Prostate gland (tissue), 2 donors: ENCODE measurements around the gene PSMG4. TPM values are rescaled to one million over a fixed set of nuclear protein-coding genes. Genes with fewer than 3 reads are reported as not detected.
A peak's percentile ranks its signal among the peaks of the same experiment; 100 is the strongest.

Experiments
- DNase-seq: peaks from one replicate; pipeline ENCODE4 v3.0.0-alpha.2; 2019; ENCODE audit warnings: low spot score
- H3K27ac ChIP-seq, 2 donors: fragments of 200-600 bp; sonication (generic); 2 replicates each; pipeline ENCODE4 v1.5.1; 2017 to 2019
- H3K27me3 ChIP-seq: fragments of 200-600 bp; sonication (generic); replicated peaks from 2 replicates; pipeline ENCODE4 v1.5.1; 2019; ENCODE audit not compliant: insufficient read depth
- H3K36me3 ChIP-seq, 2 donors: fragments of 200-600 bp; sonication (generic); 1 replicate in 1 of 2; 2 replicates in 1 of 2; pipeline versions ENCODE4 v1.5.1 to v1.8.1; 2017 to 2019
- H3K4me1 ChIP-seq: fragments of 200-600 bp; sonication (generic); replicated peaks from 2 replicates; pipeline ENCODE4 v1.5.1; 2019
- H3K4me3 ChIP-seq, 2 donors: fragments of 200-600 bp; sonication (generic); 2 replicates each; pipeline ENCODE4 v1.5.1; 2017 to 2019
- H3K9me3 ChIP-seq: fragments of 200-600 bp; sonication (generic); 2 replicates; pipeline ENCODE4 v1.5.1; 2017
- CTCF ChIP-seq, 4 experiments: fragments of 200-600 bp in 2 of 4; fragments of 450-650 bp in 2 of 4; sonication (generic) in 2 of 4; IDR thresholded peaks; 1 replicate in 3 of 4; 2 replicates in 1 of 4; pipeline ENCODE4 v1.5.1; 2016 to 2019; ENCODE audit warnings: antibody characterized with exemption in 4 of 4, mild to moderate bottlenecking in 2 of 4, moderate library complexity in 2 of 4
- POLR2A ChIP-seq: fragments of 450-650 bp; IDR thresholded peaks from one replicate; pipeline ENCODE4 v1.6.1; 2016; ENCODE audit warnings: antibody characterized with exemption, mild to moderate bottlenecking
- POLR2AphosphoS5 ChIP-seq: sonication (generic); formaldehyde crosslinking; IDR thresholded peaks from one replicate; pipeline ENCODE4 v1.6.1; 2017; ENCODE audit warnings: antibody characterized with exemption
- WGBS: methylation state at CpG from one replicate; pipeline ENCODE4 v1.1.5; 2018; 5-methylcytosine and 5-hydroxymethylcytosine counted together
- intact Hi-C: fragments of 100-400 bp; cut with DNase I; formaldehyde crosslinking; loops from one replicate; pipeline ENCODE4 v1.14.2; 2022
- total RNA-seq, 2 donors: library from RNA; depleted of rRNA; stranded (reverse); fragments of >200 nt; gene quantifications; one replicate each; pipeline ENCODE4 v1.1.0, GENCODE V29; 2016

Gene PSMG4
- total RNA-seq, 2 donors from 2014 or later = 20.8 to 30.1 TPM

GRCh38 chr6:3284436-3284876, 25.7 kb downstream of the PSMG4 start:
- TF ChIP-seq POLR2AphosphoS5 (no peak), CTCF (IDR thresholded peaks at IDR 0.05) (no peak), POLR2A (no peak)
- Histone ChIP-seq H3K9me3 (no peaks in the 10 kb centered on the region), H3K4me1 (peaks cover 6% of the 10 kb centered on the region), H3K27me3 (no peaks in the 10 kb centered on the region), H3K36me3 (peaks cover 0 to 6% of the 10 kb centered on the region in 2 donors), H3K27ac (no peak overlapping the region), H3K4me3 (no peak overlapping the region)
- 50% methylated on average over 17 of the region's 17 CpGs for WGBS
- peak; percentile 54 for DNase-seq
- intact Hi-C loops = loop anchor here (5.0 to 10.0 kb wide), 2 partner anchors 173 to 710 kb away; partner anchors contain the start of gene SLC22A23

GRCh38 chr6:3285049-3285639, 26.4 kb downstream of the PSMG4 start:
- TF ChIP-seq POLR2AphosphoS5 = no peak
- no peak for TF ChIP-seq CTCF (IDR thresholded peaks at IDR 0.05)
- TF ChIP-seq POLR2A = no peak
- 81% methylated on average over 19 of the region's 19 CpGs for WGBS

GRCh38 chr6:3285732-3286131, 27.0 kb downstream of the PSMG4 start:
- no peak for TF ChIP-seq POLR2A
- TF ChIP-seq CTCF (IDR thresholded peaks at IDR 0.05) = no peak
- intact Hi-C loops = loop anchor here (10.0 kb wide), 1 partner anchor 709 kb away; no protein-coding TSS in a partner anchor
- Histone ChIP-seq H3K36me3 (peaks cover 0 to 6% of the 10 kb centered on the region in 2 donors), H3K27ac (no peak overlapping the region), H3K4me3 (no peak overlapping the region), H3K4me1 (peaks cover 6% of the 10 kb centered on the region), H3K9me3 (no peaks in the 10 kb centered on the region), H3K27me3 (no peaks in the 10 kb centered on the region)
- WGBS = 89% methylated on average over 14 of the region's 14 CpGs
- DNase-seq = no peak

More at GRCh38 chr6:3285049-3285639, 26.4 kb downstream of the PSMG4 start:
- Histone ChIP-seq H3K27ac (no peak overlapping the region), H3K4me1 (peaks cover 6% of the 10 kb centered on the region), H3K9me3 (no peaks in the 10 kb centered on the region), H3K36me3 (peaks cover 0 to 6% of the 10 kb centered on the region in 2 donors), H3K27me3 (no peaks in the 10 kb centered on the region), H3K4me3 (no peak overlapping the region)
- intact Hi-C loops = loop anchor here (10.0 kb wide), 1 partner anchor 710 kb away; no protein-coding TSS in a partner anchor
- DNase-seq = no peak

GRCh38 chr6:3286641-3287171, 28.0 kb downstream of the PSMG4 start:
- 94% methylated on average over 24 of the region's 24 CpGs for WGBS
- no peak overlapping the region for H3K27ac ChIP-seq
- H3K4me3 ChIP-seq = no peak overlapping the region
- peaks cover 6% of the 10 kb centered on the region for H3K4me1 ChIP-seq
- no peak for TF ChIP-seq POLR2AphosphoS5
- no peak for TF ChIP-seq POLR2A
- no peak for TF ChIP-seq CTCF (IDR thresholded peaks at IDR 0.05)
- DNase-seq = no peak
- no peaks in the 10 kb centered on the region for H3K27me3 ChIP-seq
- H3K36me3 ChIP-seq = peaks cover 0 to 6% of the 10 kb centered on the region in 2 donors
- intact Hi-C loops = loop anchor here (10.0 kb wide), 1 partner anchor 708 kb away; no protein-coding TSS in a partner anchor
- H3K9me3 ChIP-seq = no peaks in the 10 kb centered on the region
